ENCODE data around the gene CROCC.

Gene CROCC

GRCh38 chr1:17014671-17015567 lies 93.2 kb downstream of the CROCC start:
- no peak for DNase-seq

DNA sequence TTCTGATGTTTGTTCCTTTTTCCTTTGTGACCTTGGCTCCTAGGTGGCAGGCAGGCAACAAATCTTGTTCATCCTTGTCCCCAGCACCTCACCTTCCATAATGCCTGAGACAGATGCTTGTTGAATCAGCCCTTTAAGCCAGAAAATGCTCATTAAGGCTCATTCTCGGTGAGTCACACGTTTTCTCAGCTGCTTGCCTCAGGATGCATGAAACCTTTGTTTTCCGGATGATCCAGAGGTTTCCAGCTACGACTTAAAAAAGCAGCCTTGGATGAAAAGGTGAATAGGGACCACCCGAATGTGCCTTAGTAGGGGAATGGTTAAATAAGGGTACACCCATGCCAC lies 94.6 kb downstream of the CROCC start:
- DNase-seq: no peak

GRCh38 chr1:17017435-17017834 lies 95.7 kb downstream of the CROCC start:
- DNase-seq: no peak

DNA sequence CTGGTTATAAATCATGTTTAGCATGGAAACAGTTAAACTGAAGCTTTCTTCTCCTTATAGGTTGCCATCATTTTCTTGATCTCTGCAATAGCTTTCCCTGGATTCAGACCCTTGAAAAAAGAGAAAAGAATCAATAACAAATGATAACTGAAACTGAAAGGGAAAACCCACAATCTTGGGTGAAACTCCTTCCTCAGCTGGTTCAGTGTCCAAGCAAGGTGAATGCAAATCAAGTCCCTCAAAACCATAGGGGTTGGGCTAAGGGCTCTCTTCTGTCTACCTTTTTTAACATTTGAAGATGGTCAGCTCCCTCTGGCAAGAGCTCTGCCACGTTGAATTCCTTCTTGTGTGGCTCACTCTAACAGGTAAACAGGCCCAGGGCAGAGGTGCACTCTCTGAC lies 97.1 kb downstream of the CROCC start:
- DNase-seq: no peak

DNA sequence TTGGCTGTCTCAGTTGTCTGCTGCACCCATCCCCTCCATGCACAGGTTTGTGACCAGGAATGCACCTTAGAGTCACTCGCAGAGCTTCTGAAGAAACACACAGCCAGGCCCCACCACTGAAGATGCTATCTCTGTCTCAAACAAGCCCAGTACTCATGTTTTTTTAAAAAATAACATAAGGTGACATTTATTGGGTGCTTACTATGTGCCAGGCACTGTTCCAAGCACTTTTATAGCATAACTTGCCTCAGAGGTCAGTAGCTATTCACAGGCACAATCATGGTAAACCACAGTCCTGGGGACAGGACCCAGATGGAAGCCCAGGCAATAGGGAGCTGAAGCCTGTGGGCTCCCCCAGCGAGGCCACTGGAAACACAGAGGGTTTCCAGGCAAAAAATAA lies 98.8 kb downstream of the CROCC start:
- DNase-seq: no peak

DNA sequence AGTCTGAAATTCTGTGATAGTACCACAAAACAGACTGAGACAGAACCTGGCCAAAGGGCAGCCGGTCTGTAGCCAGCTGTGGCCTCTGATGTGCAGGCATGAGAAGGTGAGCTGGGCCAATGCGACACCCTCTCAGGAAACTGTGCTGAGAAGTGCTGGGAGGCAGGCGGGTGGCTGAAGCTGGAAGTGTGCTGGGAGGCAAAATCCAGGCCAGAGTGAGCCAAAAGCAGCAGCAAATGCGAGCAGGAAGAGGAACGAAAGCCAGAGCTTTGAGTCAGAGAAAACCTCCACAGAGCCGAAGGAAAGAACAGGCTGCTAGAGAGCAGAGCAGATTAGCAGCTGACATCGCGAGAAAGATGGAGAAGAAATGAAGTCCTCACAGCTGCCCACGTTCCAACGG lies 100.2 kb downstream of the CROCC start:
- no peak for DNase-seq

All from activated naive CD4-positive, alpha-beta T cell (primary cell).